Right forelimb (tissue), 1 donor: ENCODE data around the gene CMTR1.
A peak's percentile ranks its signal among the peaks of the same experiment; 100 is the strongest.
"Not testable (repeated sequence)": the region's sequence is repeated elsewhere in the genome, so short reads cannot be mapped to it uniquely, and the experiment has no call there.

ENCODE experiments used
- DNase-seq: peaks from one replicate; pipeline ENCODE4 v3.0.0-alpha.2; 2018

Gene CMTR1

DNA sequence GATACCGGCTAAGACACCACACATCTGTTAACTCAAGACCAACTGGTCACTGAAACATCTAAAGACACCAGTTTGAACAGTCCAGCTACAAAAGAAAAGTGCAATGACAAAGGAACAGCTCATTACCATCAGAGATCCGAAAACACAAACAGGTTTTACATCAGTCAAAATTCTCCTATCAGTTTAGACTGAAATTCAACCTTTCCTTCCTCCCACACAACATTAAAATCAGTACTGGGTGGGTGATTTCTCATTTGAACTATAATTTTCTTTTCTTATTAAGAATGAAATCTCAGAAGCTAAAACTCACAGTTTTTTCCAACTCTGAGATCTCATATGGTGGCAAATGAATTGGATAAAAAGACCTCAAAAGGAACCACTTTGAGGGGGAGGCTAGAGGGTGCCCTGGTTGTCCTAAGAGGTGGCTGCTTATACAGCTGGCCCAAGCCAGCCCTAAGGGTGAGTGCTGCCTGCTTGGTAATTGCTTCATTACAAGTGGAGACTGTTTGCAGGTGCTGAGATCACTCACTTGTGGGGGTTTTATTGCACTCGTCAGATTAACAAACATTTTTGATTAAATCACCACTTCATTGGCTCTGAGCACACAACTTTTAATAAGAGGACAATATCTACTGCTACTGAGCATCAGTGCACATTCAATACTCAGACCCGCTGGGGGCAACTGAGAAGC is 62.4 kb downstream of the CMTR1 start:
- DNase-seq, result no peak

DNA sequence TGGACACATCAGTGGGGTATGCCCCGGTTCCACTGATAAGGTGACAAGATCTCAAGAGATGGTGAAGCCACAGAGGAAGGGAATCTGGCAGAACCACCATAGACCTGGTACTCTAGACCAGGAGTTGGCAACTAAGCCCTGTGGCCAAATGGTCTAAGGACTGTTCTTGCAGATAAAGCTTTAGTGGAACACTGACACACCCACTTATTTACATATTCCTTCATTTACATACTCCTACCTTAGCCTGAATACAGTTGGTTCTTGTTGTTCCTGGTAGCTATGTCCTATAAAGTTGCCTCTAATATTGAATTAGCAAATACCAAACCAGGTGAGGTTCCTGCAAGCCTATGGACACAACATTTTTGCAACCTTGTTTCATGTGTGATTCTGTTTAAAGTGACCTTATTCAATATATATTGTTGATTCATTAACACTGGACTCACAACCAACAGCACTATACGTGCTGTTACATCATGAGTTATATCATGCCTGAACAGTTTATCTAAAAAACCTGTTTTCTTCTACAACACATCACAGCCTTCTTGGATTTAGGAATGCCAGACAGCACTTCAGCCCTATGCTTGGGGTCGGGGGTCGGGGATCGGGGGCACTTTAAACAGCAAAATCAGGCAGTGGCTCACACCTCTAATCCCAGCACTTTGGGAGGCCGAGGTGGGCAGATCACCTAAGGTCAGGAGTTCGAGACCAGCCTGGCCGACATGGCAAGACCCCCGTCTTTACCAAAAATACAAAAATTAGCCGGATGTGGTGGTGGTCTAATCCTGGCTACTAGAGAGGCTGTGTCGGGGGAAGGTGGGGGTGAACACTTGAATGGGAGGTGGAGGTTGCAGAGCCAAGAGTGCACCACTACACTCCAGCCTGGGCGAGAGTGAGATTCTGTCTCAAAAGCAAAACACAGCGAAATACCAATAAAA is 64.2 kb downstream of the CMTR1 start:
- DNase-seq, result no peak

- DNase-seq, result peak; percentile 96
Observed at GRCh38 chr6:37499433-37500293, 66.6 kb downstream of the CMTR1 start, which contains the start of gene CCDC167. TSS of gene CCDC167 (minus strand) at chr6:37499893. CDS start at chr6:37499863, 30 bp downstream.

DNA sequence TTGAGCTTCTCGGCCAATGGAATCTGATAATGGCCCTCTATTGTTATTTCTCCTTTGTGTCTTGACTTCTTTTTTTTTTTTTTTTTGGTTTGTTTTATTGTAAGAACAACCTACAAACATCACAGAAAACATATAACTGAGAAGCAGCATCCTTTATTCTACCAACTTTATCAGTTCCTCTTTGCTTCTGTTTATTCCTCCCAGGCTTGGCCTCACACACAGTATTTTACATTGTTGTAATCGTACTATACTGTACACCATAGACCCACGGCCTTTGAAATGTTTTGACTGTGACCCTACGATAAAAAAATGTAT is 67.2 kb downstream of the CMTR1 start:
- no peak for DNase-seq

DNA sequence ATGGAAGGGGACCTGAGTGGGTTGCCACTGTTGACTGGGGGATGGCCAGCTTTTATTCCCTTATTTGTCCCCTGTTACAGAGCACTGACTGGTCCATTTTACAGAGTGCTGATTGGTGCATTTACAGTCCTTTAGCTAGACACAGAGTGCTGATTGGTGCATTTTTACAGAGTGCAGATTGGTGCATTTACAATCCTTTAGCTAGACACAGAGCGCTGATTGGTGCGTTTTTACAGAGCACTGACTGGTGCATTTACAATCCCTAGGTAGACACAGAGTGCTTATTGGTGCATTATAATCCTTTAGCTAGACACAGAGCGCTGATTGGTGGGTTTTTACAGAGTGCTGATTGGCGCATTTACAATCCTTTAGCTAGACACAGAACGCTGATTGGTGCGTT is 67.9 kb downstream of the CMTR1 start:
- not testable (repeated sequence) for DNase-seq

GRCh38 chr6:37501632-37502491 is 68.8 kb downstream of the CMTR1 start:
- DNase-seq, result no peak

DNA sequence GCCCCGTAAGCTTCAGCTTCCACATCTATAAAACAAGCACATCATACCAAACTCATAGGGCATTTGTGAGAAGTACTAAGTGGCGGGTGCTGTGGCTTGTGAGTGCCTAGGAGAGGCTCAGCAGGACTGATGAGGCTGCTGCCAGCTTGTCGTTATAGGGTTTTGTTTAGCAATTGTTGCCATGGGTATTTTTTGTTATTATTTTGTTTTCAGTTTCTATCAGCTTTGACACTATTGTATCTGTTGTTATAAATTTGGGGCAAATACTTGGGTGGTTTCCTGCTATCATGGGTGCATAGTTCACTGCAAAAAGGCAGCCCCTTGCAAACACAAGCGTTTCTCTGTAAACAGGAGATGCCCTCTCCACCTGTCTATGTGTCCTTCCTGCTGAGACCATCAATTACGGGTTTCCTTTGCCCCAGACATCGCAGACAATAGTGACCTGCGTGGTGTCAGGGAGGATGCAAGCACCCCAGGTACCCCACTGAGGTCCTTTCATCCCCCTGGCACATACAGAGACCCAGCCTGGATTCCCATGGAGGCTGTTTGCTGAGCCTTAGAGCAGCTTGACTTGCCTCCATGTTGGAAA is 69.8 kb downstream of the CMTR1 start:
- no peak for DNase-seq

DNA sequence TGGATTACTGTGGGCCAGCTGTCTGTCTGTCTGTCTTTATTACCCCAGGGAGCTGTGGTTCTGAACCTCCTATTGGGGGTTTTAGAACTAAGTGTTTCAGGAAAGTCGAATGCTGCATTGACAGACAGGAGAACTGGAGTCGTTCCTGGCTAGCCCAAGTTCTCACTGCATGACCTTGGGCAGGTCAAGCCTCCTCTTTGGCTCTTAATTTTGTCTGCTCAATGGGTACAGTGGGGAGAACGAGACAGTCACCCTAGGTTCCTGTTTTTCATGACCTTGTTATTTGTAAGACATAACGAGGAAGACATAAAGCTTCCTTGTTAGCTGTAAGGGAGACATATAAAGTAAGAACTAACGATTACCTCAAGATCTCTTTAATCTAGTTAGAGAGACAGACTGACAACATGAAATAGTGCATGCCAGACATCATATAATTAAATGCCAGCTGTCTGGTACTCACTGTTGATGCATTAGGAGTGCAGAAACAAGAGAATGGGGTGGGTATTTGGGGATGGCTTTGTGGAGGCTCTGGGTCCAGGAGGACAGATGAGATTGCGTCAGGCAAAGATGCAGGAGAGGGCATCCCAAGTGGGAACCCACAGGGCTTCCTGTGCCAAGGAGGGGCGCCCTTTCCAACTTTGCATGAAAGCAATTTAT is 70.4 kb downstream of the CMTR1 start:
- DNase-seq, result no peak

DNA sequence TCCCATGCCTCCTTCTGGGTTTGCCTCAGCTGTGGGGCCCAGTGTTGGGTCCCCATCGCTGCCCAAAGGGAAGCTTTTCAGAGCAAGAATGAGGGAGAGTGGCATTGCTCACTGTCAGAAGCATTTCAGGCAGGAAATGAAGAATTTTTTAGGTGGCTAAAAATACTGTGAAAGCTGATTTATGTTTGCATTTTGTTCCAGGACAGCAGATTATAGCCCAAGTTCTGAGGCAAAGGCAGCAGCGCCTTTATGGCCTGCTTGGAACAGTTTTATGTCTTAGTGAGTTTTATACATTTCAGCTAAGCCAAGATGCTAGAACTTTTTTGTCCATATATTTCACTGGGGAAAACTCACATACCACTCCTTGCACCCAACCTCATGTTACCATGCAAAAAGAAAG is 71.0 kb downstream of the CMTR1 start:
- DNase-seq, result no peak

GRCh38 chr6:37506479-37506878 is 73.5 kb downstream of the CMTR1 start:
- no peak for DNase-seq

- no peak for DNase-seq
Observed at GRCh38 chr6:37507077-37507476, 74.1 kb downstream of the CMTR1 start.

- DNase-seq, result no peak
Observed at GRCh38 chr6:37507690-37508421, 74.8 kb downstream of the CMTR1 start.

DNA sequence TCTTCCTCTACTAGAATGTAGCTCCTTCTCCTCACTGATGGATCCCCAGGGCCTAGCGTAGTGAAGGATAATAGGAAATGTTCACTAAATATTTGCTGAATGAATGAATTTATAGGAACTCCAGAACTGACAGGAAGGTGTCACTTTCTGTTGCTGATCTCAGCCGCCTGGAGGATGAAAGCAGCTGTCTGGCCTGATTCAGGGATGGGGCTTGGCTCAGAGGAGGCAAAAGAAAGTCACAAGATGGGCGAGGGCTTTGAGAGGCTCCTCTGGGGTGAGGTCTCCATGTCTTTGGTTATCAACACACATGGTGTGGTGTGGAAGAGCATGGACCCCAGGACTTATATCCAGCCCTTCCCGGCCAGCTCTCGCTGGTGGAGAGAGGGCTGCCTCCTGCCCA is 78.2 kb downstream of the CMTR1 start:
- no peak for DNase-seq

DNA sequence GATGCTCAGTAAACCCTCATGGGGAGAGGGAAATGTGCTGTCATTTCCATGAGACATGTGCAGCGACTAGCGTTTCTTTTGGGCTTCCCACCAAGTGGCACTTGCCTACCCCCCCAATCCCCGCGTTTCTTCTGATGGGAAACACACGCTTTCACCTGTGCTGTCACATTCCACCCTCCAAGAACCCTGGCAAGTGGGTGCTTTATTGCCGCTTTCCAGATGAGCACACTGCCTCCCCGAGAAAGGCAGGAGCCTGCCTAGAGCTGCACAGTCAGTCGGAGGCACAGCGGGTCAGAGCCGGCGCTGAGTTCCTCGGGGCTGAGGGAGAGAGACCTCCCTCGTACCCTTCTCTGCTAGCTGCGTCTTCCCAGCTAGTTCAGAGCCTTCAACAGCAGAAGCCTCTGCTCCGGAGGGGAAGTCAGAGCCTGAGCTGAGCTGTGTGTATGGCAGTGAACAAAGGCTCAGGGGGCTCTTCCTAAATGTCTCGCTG is 78.9 kb downstream of the CMTR1 start:
- no peak for DNase-seq

DNA sequence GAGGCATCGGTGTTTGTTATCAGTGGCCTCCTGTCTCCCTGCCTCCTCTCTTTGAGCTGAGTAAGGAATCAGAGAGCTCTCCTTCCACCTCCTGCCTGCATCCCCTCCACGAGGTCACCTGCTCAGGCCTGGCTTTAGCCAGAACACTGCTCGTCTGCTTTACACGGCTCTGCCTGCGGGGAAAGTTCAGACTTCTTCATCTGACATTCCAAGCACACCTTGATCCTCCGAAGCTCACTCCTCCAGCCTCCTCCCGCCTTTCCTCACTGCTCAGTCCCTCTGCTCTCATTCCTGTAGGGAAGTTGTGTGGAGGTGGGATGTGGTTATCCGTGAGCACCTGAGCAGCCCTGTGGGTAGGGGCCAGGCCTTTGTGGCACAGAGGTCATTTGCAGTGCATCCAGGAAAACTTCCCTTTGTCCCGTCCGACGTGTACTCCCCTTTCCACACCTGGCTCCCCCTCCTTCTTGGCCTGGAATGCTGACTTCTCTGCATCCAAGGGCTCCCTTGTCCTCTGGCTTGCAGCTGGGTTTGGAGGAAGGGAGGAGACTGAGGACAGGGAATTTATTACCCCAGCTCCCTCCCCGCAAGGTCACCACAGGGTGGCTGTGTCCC is 79.5 kb downstream of the CMTR1 start:
- no peak for DNase-seq

- no peak for DNase-seq
Observed at GRCh38 chr6:37513155-37513554, 80.1 kb downstream of the CMTR1 start.

DNA sequence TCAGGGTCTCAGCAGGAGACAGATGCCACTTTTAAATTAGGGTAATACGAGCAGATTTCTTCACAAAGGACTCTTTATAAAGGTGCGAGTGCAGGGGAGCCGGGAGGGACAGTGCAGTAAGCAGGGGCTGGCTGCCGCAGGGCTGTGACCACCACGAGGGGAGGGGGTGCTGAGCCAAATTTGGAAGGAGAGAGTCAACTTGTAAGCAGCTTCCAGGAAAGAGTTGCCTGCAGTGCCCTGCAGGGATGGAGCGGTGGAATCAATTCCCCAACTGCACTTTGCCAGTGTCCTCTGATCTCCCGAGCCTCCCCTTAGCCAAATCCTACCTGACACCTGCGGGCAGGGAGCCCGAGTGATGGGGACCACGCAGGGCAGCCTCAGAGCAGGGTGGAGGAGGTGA is 80.6 kb downstream of the CMTR1 start:
- DNase-seq, result no peak

- DNase-seq, result no peak
Observed at GRCh38 chr6:37514321-37514771, 81.3 kb downstream of the CMTR1 start.

- DNase-seq, result no peak
Observed at GRCh38 chr6:37514837-37515236, 81.8 kb downstream of the CMTR1 start.

GRCh38 chr6:37515712-37516075 is 82.7 kb downstream of the CMTR1 start:
- DNase-seq, result no peak
